ENCODE measurements around the gene PAF1.

PAF1 gene

GRCh38 chr19:39405261-39405957 is 14.5 kb upstream of the PAF1 start:
- peak; percentile 40 for DNase-seq

GRCh38 chr19:39403331-39404312 is 12.7 kb upstream of the PAF1 start:
- peak; percentile 99 for DNase-seq

- peak; percentile 93 for DNase-seq
These were observed 11.7 kb upstream of the PAF1 start for GRCh38 chr19:39402346-39403300.

GRCh38 chr19:39401549-39402345 is 10.8 kb upstream of the PAF1 start:
- DNase-seq, result peak; percentile 92

DNA sequence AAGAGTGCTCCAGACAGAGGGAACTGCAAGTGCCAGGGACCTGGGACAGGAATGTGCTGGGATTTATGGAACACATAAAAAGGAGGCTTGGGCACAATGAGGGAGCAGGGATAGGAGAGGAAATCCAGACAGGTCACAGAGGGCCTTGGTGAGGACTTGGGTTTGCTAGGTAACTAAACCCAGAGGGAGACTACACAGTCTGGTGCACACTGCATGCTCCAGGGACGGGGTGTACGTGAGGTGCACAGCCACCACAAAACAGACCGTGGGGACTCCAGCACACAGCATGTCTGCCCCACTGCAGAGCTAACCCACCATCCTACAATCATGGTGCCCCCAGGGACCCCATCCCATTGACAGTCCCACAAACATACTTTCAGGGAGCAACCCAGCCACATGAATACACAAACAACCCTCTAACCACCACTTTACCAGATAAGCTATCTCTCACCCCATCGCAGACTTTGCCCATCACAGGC is 10.2 kb upstream of the PAF1 start:
- no peak for DNase-seq

GRCh38 chr19:39400061-39400460 is 9.2 kb upstream of the PAF1 start:
- no peak for DNase-seq

DNA sequence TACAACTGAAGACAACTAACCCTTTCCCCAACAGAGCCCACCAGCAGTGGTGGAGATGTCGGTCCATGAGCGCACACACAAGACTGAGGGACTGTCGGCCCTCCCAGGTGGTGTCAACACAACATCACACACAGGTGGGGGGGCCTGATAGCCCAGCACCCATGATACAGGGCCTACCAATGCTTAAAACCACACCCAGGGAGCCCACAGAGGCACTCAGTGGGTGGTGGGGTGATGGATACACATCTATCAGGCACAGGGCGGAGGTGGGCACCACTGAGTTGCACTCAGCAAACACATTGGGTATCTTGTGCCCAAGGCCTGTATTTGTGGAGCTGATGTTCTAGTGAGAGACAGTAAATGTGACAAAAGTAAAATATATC is 8.8 kb upstream of the PAF1 start:
- DNase-seq, result no peak

- peak; percentile 89 for DNase-seq
These were observed 7.5 kb upstream of the PAF1 start for GRCh38 chr19:39398297-39398864.

- peak; percentile 93 for DNase-seq
These were observed 6.7 kb upstream of the PAF1 start for GRCh38 chr19:39397360-39398296.

- DNase-seq, result no peak
These were observed 505 bp downstream of the PAF1 start for GRCh38 chr19:39390451-39390750.

DNA sequence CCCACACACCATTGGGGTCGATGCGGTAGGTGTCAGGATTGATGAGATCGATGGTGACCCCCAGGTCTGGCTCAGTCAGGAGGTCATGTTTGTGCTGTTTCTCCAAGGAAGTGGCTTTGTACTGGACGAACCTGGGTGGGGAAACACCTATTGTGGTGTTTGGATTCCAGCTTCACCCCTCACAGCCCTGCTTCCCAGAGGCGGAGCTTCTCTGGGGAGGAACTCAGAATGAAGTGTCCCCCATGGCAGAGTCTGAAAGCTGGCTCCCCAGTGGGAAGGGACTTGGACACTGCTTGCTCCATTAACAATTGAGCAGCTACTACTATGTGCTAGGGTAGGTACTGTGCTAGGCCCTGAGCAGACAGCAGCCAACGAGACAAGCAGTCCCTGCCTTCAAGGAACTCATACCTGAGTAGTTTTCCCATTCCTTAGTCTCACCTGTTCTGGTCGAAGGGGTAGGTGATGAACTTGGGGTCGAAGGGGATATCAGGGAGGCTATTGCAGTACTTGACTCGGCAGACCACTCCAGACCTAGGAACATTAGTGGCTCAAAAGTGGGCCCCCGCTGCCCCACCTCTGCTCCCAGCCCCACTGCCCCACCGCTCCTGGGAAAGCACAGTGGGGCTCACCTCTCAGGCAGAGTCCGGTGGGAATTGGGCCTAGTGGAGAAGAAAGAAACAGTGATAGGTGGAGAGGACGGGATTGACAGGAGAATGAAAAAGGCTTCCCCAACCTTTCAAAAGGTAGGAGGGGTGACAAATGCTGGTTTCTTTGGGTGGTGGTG is 1.1 kb downstream of the PAF1 start:
- DNase-seq, result no peak

- DNase-seq, result no peak
These were observed 2.2 kb downstream of the PAF1 start for GRCh38 chr19:39388657-39389056.

GRCh38 chr19:39386557-39386956 is 4.3 kb downstream of the PAF1 start:
- DNase-seq, result no peak

GRCh38 chr19:39385629-39386411 is 5.1 kb downstream of the PAF1 start:
- DNase-seq, result no peak

GRCh38 chr19:39384839-39385568 is 5.9 kb downstream of the PAF1 start:
- DNase-seq, result no peak

DNA sequence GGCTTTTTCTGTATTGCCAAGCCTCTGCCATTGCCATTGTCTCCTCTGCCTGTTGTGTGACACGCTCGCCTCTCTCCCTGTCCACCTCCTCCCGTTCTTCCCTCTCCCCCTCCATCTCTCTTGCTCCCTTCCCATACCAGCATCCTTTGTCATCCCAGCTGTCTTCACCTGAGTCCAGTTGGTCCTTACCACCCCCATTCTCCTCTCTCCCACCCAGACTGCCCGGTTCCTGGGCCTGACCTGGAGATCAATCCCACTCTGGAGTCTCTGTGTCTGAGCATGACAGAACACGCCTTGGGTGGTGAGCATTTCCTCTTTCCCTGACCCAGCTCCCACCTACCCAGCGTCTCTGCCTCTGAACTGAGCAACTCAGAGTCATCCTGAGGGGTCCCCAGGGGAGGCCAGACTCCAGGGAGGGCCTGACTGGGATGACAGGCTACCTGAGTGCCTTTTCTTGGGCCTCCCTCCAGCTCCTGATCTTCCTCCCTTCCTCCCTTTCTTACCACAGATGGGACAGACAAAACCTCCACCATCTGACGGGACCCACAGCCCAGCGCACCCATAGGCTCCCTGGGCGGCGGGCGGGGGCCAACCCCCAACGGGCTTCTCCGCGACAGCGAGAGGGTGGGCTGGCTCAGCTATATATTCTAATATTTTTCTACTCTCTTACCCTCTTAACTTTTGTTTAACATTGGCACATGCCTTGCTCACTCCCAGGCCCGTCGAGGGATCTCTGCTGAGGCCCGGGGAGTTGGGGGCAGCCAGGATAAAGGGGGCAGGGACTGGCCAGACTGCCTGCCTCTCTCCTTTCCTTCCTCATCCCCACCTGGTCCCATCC is 7.7 kb downstream of the PAF1 start:
- no peak for DNase-seq
